GM18520 (cell line): Measurements from ENCODE around the gene TMEM40.
"Not testable (repeated sequence)": the region's sequence is repeated elsewhere in the genome, so short reads cannot be mapped to it uniquely, and the experiment has no call there.

Experiments used
- ATAC-seq: cut with Tn5 transposase; IDR thresholded peaks from one replicate; pipeline ENCODE4 v1.9.1; 2021; ENCODE audit not compliant: unreplicated experiment

TMEM40 gene

GRCh38 chr3:12775970-12776369, 16.9 kb upstream of the TMEM40 start:
- not testable (repeated sequence) for ATAC-seq

GRCh38 chr3:12775226-12775625, 16.2 kb upstream of the TMEM40 start:
- ATAC-seq, result no peak

- ATAC-seq, result no peak
Measured at GRCh38 chr3:12774619-12775018, 15.6 kb upstream of the TMEM40 start.

DNA sequence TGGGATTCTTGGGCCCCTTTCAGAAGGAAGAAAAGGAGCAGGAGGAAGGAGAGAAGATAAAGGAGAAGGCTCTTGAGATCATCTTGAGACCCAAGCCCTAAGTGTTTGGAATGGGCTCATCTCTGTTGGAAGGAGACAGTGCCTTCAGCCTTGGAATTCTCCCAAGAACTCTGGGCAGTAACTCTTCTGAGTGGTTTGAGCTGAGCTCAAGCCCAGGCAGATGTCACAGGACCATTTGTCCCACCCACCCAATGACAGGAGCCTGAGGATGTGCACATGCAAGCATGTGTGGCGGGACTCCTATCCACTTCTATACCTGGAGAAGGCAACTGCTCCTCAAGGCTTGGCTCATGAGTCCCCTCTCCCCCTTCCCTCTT, 14.6 kb upstream of the TMEM40 start:
- ATAC-seq, result no peak

- ATAC-seq, result no peak
Measured at GRCh38 chr3:12773030-12773709, 14.1 kb upstream of the TMEM40 start.

- ATAC-seq, result no peak
Measured at GRCh38 chr3:12772462-12772861, 13.4 kb upstream of the TMEM40 start.

- ATAC-seq, result no peak
Measured at GRCh38 chr3:12771236-12771635, 12.2 kb upstream of the TMEM40 start.

DNA sequence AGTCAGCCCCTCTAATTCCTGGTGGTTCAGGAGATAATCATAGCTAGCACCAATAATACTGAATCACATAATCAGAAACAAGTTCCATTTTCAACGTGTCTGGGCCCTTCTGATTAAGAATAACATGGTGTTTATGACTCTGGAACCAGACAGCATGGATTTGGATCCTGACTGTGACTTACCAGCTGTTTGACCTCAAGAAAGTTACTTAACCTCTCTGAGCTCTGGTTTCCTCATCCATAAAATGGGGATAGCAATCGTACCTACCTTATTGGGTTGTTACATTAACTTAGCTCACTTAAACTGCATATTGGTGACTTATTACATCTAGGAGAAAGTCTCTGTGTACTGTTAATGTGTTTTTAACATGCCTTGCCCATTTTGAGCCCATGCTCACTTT, 10.7 kb upstream of the TMEM40 start:
- ATAC-seq, result no peak

- ATAC-seq, result no peak
Measured at GRCh38 chr3:12768579-12769527, 9.8 kb upstream of the TMEM40 start.

- ATAC-seq, result no peak
Measured at GRCh38 chr3:12766541-12766940, 7.5 kb upstream of the TMEM40 start.

DNA sequence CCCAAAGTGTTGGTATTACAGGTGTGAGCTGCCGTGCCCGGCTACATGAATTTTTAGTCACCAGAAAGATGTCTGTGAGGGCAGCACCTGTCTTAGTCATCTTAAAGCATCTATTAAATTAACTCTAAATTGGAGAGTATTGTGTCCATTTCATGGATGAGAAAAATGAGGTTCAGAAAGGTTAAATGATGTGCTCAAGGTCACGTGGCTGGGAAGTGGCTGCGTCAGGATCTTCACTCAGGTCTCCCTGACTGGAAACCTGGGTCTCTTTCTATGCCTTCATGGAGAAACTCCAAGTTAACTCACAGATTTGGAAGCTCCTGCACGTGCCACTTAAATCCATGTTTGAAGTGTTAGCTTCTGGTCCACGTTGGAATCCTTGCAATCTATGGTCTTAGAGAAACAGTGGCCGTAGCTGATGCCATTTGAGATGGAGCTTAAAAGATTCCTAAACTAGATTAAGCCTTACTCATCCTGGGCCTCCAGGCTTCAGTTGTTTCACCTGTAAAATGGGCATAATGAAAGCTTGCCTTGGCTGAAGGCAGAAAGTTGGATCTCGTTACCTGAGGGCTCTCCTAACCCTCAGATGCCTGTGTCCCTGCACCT, 5.2 kb upstream of the TMEM40 start:
- ATAC-seq, result no peak

DNA sequence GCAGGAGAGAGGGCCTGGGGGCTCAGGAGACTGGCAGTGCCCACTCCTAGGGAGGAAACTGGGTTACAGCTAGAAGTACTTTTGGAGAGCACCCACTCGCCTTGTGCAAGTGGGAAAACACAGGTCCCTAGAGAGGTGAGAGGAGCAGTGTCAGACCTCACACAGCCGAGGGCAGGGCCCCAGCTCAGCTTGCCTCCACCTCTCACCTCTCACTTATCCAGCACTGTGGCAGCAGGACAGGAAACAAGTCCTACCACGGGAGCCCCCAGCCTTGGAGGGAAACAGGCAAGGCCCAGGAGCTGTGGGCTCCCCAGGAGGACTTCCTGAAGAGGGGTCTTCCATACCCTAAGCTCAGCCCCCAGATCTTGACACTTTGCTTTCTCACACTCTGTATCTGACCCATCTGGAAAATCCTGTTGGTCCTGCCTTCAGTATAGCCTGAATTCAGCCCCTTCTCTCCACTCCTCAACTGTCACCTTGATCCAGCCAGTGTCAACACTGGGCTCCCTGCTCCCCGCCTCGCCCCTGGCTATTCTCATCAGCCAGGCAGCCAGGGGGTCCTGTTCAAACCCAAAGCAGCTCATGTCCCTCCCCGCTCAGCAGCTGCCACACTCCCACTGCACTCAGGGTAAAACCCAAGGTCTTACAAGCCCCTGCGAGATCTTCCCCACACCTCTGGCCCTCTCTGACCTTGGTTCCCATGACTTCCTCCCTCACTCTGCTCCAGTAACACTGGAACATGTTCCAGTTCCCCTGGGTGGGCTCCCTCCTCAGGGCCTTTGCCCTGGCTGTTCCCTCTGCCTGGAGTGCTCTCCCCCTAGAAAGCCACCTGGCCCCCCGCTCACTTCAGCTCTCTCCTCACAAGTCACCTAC, 870 bp upstream of the TMEM40 start:
- ATAC-seq, result no peak

- ATAC-seq, result no peak
Measured at GRCh38 chr3:12758025-12758781, 856 bp downstream of the TMEM40 start.

GRCh38 chr3:12756635-12757034, 2.4 kb downstream of the TMEM40 start:
- no peak for ATAC-seq

DNA sequence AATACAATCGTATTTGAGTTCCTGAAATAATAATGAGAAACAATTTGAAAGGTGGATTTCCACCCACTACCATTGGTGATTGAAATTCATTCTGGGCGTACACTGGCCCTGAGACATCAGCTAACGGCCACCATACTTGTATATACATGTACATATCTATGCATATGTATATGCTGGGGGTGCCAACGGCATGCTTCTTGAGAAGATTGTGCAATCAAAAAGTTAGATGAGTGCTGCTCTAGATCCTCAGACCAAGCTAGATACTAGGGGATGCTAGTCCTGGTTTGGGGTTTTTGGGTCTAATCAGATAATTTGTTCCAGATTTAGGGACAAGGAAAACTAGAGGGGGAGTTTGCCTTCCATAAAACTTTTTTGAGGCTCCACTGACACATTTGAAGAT, 2.9 kb downstream of the TMEM40 start:
- ATAC-seq, result no peak

- no peak for ATAC-seq
Measured at GRCh38 chr3:12755754-12756153, 3.3 kb downstream of the TMEM40 start.

- ATAC-seq, result no peak
Measured at GRCh38 chr3:12754313-12754712, 4.7 kb downstream of the TMEM40 start.

DNA sequence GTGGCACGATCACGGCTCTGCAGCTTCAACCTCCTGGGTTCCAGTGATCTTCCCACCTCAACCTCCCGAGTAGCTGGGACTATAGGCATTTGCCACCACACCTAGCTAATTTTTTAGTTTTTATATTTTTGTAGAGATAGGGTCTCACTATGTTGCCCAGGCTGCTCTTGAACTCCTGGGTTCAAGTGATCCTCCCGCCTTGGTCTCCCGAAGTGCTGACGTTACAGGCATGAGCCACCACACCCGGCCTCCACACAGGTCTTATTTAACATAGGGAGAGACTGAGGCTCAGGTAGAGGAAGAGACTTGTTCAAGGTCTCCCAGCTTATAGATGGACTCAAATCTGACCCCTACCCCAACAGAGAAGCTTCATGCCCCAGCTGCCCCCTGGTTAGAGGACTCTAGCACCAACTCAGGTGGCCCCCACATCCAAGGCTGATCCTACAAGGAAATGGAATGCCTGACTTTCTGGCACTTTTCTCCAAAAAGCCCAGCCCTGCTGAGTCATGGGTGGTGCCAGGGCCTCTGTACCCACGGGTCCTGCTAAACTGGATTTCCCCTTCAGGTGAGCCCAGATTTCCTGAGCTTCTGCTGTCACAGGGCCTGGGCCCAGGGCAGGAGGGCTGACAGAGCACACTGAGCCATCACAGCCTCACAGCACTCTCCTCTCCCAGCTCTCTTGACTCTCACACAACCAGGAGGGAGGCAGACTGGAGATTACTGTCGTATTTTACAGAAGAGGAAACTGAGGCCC, 5.6 kb downstream of the TMEM40 start:
- no peak for ATAC-seq

- ATAC-seq, result peak; percentile 51
Measured at GRCh38 chr3:12752809-12753208, 6.2 kb downstream of the TMEM40 start.
